Measurements from ENCODE around the gene SOX21.
A peak's percentile ranks its signal among the peaks of the same experiment; 100 is the strongest.

The SOX21 gene

GRCh38 chr13:94679614-94680013 lies 32.7 kb downstream of the SOX21 start:
- Mint-ChIP-seq H3K4me3 (no peak overlapping the region), H3K27ac (no peak overlapping the region), H3K9me3 (no peaks in the 10 kb centered on the region), H3K4me1 (no peaks in the 10 kb centered on the region), H3K36me3 (no peaks in the 10 kb centered on the region), H3K27me3 (peaks cover 32 to 40% of the 10 kb centered on the region in 2 donors)
- DNase-seq (no peak), ATAC-seq (replicated peaks) (no peak)

- Mint-ChIP-seq H3K4me1 (no peaks in the 10 kb centered on the region), H3K4me3 (no peak overlapping the region), H3K27me3 (peaks cover 32 to 46% of the 10 kb centered on the region in 2 donors), H3K36me3 (no peaks in the 10 kb centered on the region), H3K9me3 (no peaks in the 10 kb centered on the region), H3K27ac (no peak overlapping the region)
- no peak for DNase-seq
- no peak for ATAC-seq (replicated peaks)
Measured at GRCh38 chr13:94678845-94679244, 33.5 kb downstream of the SOX21 start.

DNA sequence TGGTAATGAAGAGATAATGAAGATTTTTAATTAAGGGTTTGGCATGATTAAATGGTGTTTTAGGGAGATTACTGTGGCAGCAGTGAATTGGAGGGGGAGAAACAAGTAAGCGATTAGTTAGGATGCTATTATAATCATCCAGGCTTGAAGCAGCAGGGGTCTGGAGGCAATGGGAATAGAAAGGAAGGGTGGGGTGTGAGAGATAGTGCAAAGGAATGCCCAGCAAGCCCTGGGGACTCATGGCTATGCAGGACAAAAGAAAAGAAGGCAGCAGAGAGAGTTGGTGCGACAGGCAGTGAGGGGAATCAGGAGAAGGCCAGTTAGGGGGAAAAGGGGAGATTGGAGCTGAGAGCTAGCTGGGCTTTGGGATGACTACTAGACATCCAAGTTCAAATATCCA lies 34.5 kb downstream of the SOX21 start:
- no peaks in the 10 kb centered on the region for H3K9me3 Mint-ChIP-seq
- H3K27ac Mint-ChIP-seq: no peak overlapping the region
- no peak overlapping the region for H3K4me3 Mint-ChIP-seq
- H3K27me3 Mint-ChIP-seq: peaks cover 25 to 39% of the 10 kb centered on the region in 2 donors
- H3K4me1 Mint-ChIP-seq: no peaks in the 10 kb centered on the region
- no peaks in the 10 kb centered on the region for H3K36me3 Mint-ChIP-seq
- ATAC-seq (replicated peaks) (no peak), DNase-seq (no peak)

- Mint-ChIP-seq H3K27ac (no peak overlapping the region), H3K36me3 (no peaks in the 10 kb centered on the region), H3K9me3 (no peaks in the 10 kb centered on the region), H3K27me3 (peaks cover 26 to 38% of the 10 kb centered on the region in 2 donors), H3K4me3 (no peak overlapping the region), H3K4me1 (no peaks in the 10 kb centered on the region)
- ATAC-seq (replicated peaks): peak; percentile 61 to 68
- peak; percentile 7 for DNase-seq
Measured at GRCh38 chr13:94674609-94675348, 37.6 kb downstream of the SOX21 start.

GRCh38 chr13:94673851-94674250 lies 38.5 kb downstream of the SOX21 start:
- Mint-ChIP-seq H3K27ac (no peak overlapping the region), H3K9me3 (no peaks in the 10 kb centered on the region), H3K4me3 (no peak overlapping the region), H3K36me3 (no peaks in the 10 kb centered on the region), H3K4me1 (no peaks in the 10 kb centered on the region), H3K27me3 (peaks cover 26 to 38% of the 10 kb centered on the region in 2 donors)
- ATAC-seq (replicated peaks): no peak
- DNase-seq: no peak

DNA sequence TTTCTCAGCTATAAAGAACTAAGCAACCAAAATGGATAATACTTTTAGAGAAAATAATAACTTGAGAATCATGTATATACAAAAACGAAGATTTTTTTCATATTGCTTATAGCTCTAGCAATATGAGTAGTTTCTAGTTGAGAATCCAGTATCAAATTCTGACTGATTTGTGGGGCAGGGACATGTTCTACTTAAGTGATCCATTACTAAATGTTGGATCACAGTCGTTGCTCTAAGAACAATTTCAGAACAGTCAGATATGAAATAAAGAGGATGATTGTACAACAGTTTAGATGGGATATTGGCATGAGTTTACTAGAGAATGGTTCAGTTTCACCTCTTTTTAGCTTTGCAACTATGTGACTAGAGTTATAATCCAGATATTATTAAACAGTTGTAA lies 39.9 kb downstream of the SOX21 start:
- Mint-ChIP-seq H3K4me1 (peaks cover 2 to 7% of the 10 kb centered on the region in 2 donors), H3K27ac (no peak overlapping the region), H3K27me3 (peaks cover 27 to 29% of the 10 kb centered on the region in 2 donors), H3K36me3 (peaks cover 0 to 2% of the 10 kb centered on the region in 2 donors), H3K9me3 (peaks cover 0 to 2% of the 10 kb centered on the region in 2 donors), H3K4me3 (no peak overlapping the region)
- ATAC-seq (replicated peaks): no peak
- DNase-seq: no peak

DNA sequence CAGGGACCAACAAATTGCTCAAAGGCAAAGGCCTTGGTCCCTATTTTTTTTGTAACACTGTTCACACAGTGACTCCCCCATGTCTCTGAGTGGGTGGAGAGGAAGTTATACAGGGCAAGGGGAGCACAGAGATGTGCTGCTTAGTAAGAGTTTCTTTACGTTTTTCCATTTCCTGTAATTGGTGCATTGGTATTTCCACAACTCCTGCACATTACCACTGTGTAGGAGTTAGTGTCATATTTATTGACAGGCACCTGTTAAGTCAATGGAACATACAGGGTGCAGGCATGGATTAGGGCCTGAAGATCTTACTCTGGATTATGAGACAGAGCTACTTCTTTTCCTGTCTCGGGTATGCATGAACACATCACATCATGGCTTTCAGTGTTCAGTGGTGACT lies 45.2 kb downstream of the SOX21 start:
- DNase-seq (no peak), ATAC-seq (replicated peaks) (peak; percentile 58 to 66)
- Mint-ChIP-seq H3K27me3 (peaks cover 31 to 35% of the 10 kb centered on the region in 2 donors), H3K9me3 (peaks cover 0 to 2% of the 10 kb centered on the region in 2 donors), H3K4me1 (peaks cover 4 to 21% of the 10 kb centered on the region in 2 donors), H3K27ac (no peak overlapping the region), H3K4me3 (no peak overlapping the region), H3K36me3 (peaks cover 0 to 4% of the 10 kb centered on the region in 2 donors)

DNA sequence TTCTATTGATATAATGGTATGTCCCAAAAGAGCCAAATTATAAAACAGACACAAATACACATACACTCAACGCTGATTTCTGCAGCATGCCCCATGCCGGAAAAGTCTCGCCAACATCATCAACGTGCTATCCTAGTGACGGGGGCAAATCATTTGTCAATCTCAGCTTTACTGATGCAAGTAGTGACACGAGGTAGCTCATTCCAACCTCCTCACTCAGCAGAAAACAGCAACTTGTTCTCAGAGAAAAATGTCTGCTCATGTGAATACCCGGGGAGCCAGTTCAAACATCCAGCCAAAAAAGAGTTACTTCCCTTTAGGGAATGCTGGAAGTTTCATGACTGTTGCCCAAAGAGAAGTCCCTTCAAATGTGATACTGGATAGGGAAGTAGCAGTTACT lies 46.3 kb downstream of the SOX21 start:
- Mint-ChIP-seq H3K36me3 (peaks cover 0 to 4% of the 10 kb centered on the region in 2 donors), H3K27me3 (peaks cover 33 to 37% of the 10 kb centered on the region in 2 donors), H3K4me1 (peaks cover 4 to 22% of the 10 kb centered on the region in 2 donors), H3K4me3 (no peak overlapping the region), H3K9me3 (peaks cover 0 to 2% of the 10 kb centered on the region in 2 donors), H3K27ac (no peak overlapping the region)
- ATAC-seq (replicated peaks) (no peak), DNase-seq (no peak)

DNA sequence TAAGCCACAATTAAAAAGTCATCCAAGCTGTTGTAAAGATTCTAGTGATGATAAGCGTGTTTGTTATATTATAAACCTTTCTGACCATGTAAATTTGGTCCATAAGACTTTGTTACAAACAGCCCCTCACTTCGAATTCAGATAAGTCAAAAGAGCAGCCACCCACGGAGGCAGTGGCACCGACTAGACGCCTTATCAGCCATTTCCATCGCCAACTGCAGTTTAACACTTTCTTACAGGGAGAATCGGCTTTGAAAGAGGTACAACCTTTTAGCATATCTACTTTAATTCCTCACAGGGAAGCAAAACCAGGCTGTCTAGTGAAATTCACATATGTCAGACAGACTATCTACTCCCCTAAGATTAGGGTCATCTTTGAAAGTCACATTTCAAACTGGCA lies 47.5 kb downstream of the SOX21 start:
- ATAC-seq (replicated peaks) (no peak), DNase-seq (no peak)
- Mint-ChIP-seq H3K9me3 (peaks cover 0 to 2% of the 10 kb centered on the region in 2 donors), H3K4me3 (no peak overlapping the region), H3K27me3 (peaks cover 33 to 43% of the 10 kb centered on the region in 2 donors), H3K36me3 (peaks cover 0 to 4% of the 10 kb centered on the region in 2 donors), H3K27ac (no peak overlapping the region), H3K4me1 (peaks cover 4 to 22% of the 10 kb centered on the region in 2 donors)

DNA sequence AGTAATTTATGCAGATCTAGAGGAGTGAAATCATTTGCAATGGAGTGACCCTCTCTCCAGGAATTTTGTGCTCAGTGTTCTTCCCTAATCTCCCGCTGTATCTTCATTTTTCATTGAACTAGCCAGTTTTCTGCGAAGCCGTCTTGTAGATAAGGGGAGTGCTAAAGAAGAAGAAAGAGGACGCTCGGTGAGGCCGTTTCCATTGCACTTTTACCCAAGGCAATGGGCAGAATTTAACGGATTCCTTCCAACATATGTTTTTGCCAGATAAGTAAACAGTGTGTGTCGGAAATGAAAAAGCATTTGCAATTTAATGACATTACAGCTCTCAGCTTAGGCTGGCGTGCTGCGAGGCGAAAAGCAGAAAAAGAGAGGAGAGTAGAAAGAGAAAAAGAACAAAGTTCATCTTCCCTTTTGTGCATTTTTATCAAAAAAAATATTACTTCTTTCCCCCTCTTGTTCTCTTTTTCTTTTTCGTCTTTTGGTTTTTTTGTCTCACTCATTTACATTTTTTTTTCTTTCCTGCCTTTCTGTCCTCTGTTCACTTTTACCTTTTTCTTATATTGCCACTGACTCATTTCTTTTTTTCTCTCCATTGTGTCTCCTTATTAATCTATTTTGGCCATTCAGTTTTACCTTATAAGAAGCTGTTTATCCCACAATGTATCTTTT lies 49.9 kb downstream of the SOX21 start:
- H3K4me1 Mint-ChIP-seq: peaks cover 3 to 15% of the 10 kb centered on the region in 2 donors
- no peaks in the 10 kb centered on the region for H3K9me3 Mint-ChIP-seq
- H3K36me3 Mint-ChIP-seq: peaks cover 0 to 2% of the 10 kb centered on the region in 2 donors
- H3K27ac Mint-ChIP-seq: no peak overlapping the region
- no peak for ATAC-seq (replicated peaks)
- peaks cover 36 to 45% of the 10 kb centered on the region in 2 donors for H3K27me3 Mint-ChIP-seq
- H3K4me3 Mint-ChIP-seq: no peak overlapping the region
- no peak for DNase-seq

- no peak for ATAC-seq (replicated peaks)
- no peaks in the 10 kb centered on the region for H3K9me3 Mint-ChIP-seq
- no peak overlapping the region for H3K27ac Mint-ChIP-seq
- no peak for DNase-seq
- peaks cover 1 to 8% of the 10 kb centered on the region in 2 donors for H3K4me1 Mint-ChIP-seq
- H3K4me3 Mint-ChIP-seq: no peak overlapping the region
- H3K36me3 Mint-ChIP-seq: no peaks in the 10 kb centered on the region
- H3K27me3 Mint-ChIP-seq: peaks cover 27 to 41% of the 10 kb centered on the region in 2 donors
Measured at GRCh38 chr13:94661406-94661805, 50.9 kb downstream of the SOX21 start.

- peaks cover 27 to 35% of the 10 kb centered on the region in 2 donors for H3K27me3 Mint-ChIP-seq
- ATAC-seq (replicated peaks) (no peak), DNase-seq (no peak)
- H3K27ac Mint-ChIP-seq: no peak overlapping the region
- H3K4me3 Mint-ChIP-seq: no peak overlapping the region
- H3K36me3 Mint-ChIP-seq: no peaks in the 10 kb centered on the region
- H3K9me3 Mint-ChIP-seq: no peaks in the 10 kb centered on the region
- H3K4me1 Mint-ChIP-seq: peaks cover 1 to 8% of the 10 kb centered on the region in 2 donors
Measured at GRCh38 chr13:94660695-94661326, 51.5 kb downstream of the SOX21 start.
